ENCODE results near the gene ATRX. TPM values are rescaled to one million over a fixed set of nuclear protein-coding genes. Genes with fewer than 3 reads are reported as not detected.

Gene ATRX
- total and polyA plus RNA-seq, 2 donors (not counting 3 experiments of a cell fraction or from before 2014, with no cell fraction given), result 23.5 to 101 TPM

- Histone ChIP-seq H3K4me3 (replicated peaks in 1 of 3; ENCODE audit: insufficient read depth in 1 of 3, low read depth in 1 of 3, low read length in 3 of 3) (no peak overlapping the region), H3K27ac (ENCODE audit: insufficient read depth, low read depth, low read length) (no peak overlapping the region), H3K9me3 (replicated peaks; ENCODE audit: control insufficient read depth, insufficient read depth, low read length) (no peaks in the 10 kb centered on the region), H2AFZ (ENCODE audit: low read depth, low read length) (no peak overlapping the region), H3K4me1 (ENCODE audit: control insufficient read depth, extremely low read depth, insufficient read depth, low read length) (no peaks in the 10 kb centered on the region), H3K9ac (replicated peaks; ENCODE audit: extremely low read depth, insufficient read depth, low read length) (no peak overlapping the region), H3K79me2 (ENCODE audit: control insufficient read depth, insufficient read depth, low read length) (peaks cover 83% of the 10 kb centered on the region), H3K4me2 (ENCODE audit: insufficient read depth, low read length) (no peak overlapping the region), H3K36me3 (ENCODE audit: control insufficient read depth in 2 of 2, extremely low read depth in 1 of 2, insufficient read depth in 2 of 2, low read length in 2 of 2) (no peaks in the 10 kb centered on the region), H3K27me3 (ENCODE audit: control insufficient read depth in 2 of 2, insufficient read depth in 2 of 2, low read length in 2 of 2) (no peaks in the 10 kb centered on the region), H3K9me1 (replicated peaks; ENCODE audit: control insufficient read depth, extremely low read depth, insufficient read depth, low read length) (peaks cover 4% of the 10 kb centered on the region), H4K20me1 (replicated peaks; ENCODE audit: control insufficient read depth, extremely low read depth, insufficient read depth, low read length) (peaks cover 8% of the 10 kb centered on the region)
- DNase-seq (ENCODE audit: low read depth, low spot score) (peak; percentile 3), FAIRE-seq (peak; percentile 48)
- dilution Hi-C loops (cut with MboI; ENCODE audit: extremely low pct_ligation_motif_present, low sequenced_read_pairs), result no loop called here
- POLR2A ChIA-PET, result no interaction called here
- TF ChIP-seq EZH2 (IDR thresholded peaks at IDR 0.05; ENCODE audit: borderline replicate concordance, low read depth, low read length, severe bottlenecking), result no peak
- no peak for TF ChIP-seq MYC (IDR thresholded peaks at IDR 0.05; ENCODE audit: low read depth, low read length)
- no peak for TF ChIP-seq GATA2 (IDR thresholded peaks at IDR 0.05; ENCODE audit: insufficient read depth, insufficient read length, low read depth, low read length)
- no peak for TF ChIP-seq MAX (IDR thresholded peaks at IDR 0.05; ENCODE audit: insufficient read depth, insufficient read length)
- no peak for TF ChIP-seq FOS (IDR thresholded peaks at IDR 0.05; ENCODE audit: borderline replicate concordance, insufficient read depth, low read length)
- no peak for TF ChIP-seq JUN (IDR thresholded peaks at IDR 0.05; ENCODE audit: borderline replicate concordance, insufficient read depth, insufficient read length, low read depth)
- no peak for TF ChIP-seq POLR2A (IDR thresholded peaks at IDR 0.05; ENCODE audit: low read depth, low read length)
- no peak for TF ChIP-seq POLR2AphosphoS5 (IDR thresholded peaks at IDR 0.05; ENCODE audit: insufficient read depth, low read depth, low read length)
- TF ChIP-seq CTCF (IDR thresholded peaks at IDR 0.05; ENCODE audit: extremely low read depth in 1 of 2, insufficient read depth in 1 of 2, low read depth in 1 of 2, low read length in 2 of 2), result no peak
- intact Hi-C loops (cut with micrococcal nuclease), result no loop called here
- no TSS peak for BruUV-seq (replicated peaks)
- CTCF ChIA-PET, result no interaction called here
Measured at GRCh38 chrX:77742788-77743476, 43.1 kb downstream of the ATRX start.
